Subcutaneous adipose tissue (tissue), 4 donors: ENCODE results near the gene E2F4. TPM values are rescaled to one million over a fixed set of nuclear protein-coding genes. Genes with fewer than 3 reads are reported as not detected.

Experiments
- CTCF ChIP-seq: fragments of 450-650 bp; IDR thresholded peaks from one replicate; pipeline ENCODE4 v1.5.1; 2016; ENCODE audit warnings: low read depth, mild to moderate bottlenecking, control low read depth, antibody characterized with exemption, moderate library complexity
- total RNA-seq, 4 donors: library from RNA; depleted of rRNA; stranded (reverse); fragments of >200 nt; gene quantifications; one replicate each; pipeline ENCODE4 v1.1.0, GENCODE V29; 2016

Gene E2F4
- total RNA-seq, 4 donors from 2014 or later, result 48.1 to 70.8 (median 58.9) TPM

- no peak for TF ChIP-seq CTCF
These were observed 47.0 kb downstream of the E2F4 start for GRCh38 chr16:67238806-67239470.

- TF ChIP-seq CTCF, result no peak
These were observed 48.6 kb downstream of the E2F4 start for GRCh38 chr16:67240506-67240905.

GRCh38 chr16:67241008-67241900 is 49.3 kb downstream of the E2F4 start:
- TF ChIP-seq CTCF, result no peak

GRCh38 chr16:67242138-67242730 is 50.3 kb downstream of the E2F4 start:
- no peak for TF ChIP-seq CTCF

- no peak for TF ChIP-seq CTCF
These were observed 51.5 kb downstream of the E2F4 start for GRCh38 chr16:67243481-67243880.

- no peak for TF ChIP-seq CTCF
These were observed 52.6 kb downstream of the E2F4 start for GRCh38 chr16:67244387-67245185.
